Epithelial cell of prostate (primary cell): ENCODE data around the gene EPHA2.
"Not testable (repeated sequence)": the region's sequence is repeated elsewhere in the genome, so short reads cannot be mapped to it uniquely, and the experiment has no call there.

Experiments
- DNase-seq: peaks from one replicate; pipeline ENCODE4 v3.0.0-alpha.2; 2011; ENCODE audit warnings: low read depth, low spot score
- H3K27ac ChIP-seq: fragments of 450-650 bp; 2 replicates; pipeline ENCODE4 v1.5.1; 2017; ENCODE audit warnings: mild to moderate bottlenecking

Gene EPHA2

GRCh38 chr1:16155537-16156410 is at the start of gene EPHA2:
Gene EPHA2, minus strand, starts transcription at chr1:16156069. Its CDS starts 137 bp downstream, at chr1:16155932.
- H3K27ac ChIP-seq = peak within 1 kb of the TSS; percentile 99
- peak; percentile 64 for DNase-seq

GRCh38 chr1:16205334-16205671 is 49.4 kb upstream of the EPHA2 start:
- DNase-seq = no peak
- H3K27ac ChIP-seq = no peak overlapping the region

- H3K27ac ChIP-seq = no peak overlapping the region
- no peak for DNase-seq
These were observed 48.9 kb upstream of the EPHA2 start for GRCh38 chr1:16204634-16205333.

GRCh38 chr1:16204216-16204615 is 48.3 kb upstream of the EPHA2 start:
- no peak for DNase-seq
- H3K27ac ChIP-seq = no peak overlapping the region

GRCh38 chr1:16203550-16203949 is 47.7 kb upstream of the EPHA2 start:
- no peak for DNase-seq
- no peak overlapping the region for H3K27ac ChIP-seq

GRCh38 chr1:16202281-16203210 is 46.7 kb upstream of the EPHA2 start:
- no peak overlapping the region for H3K27ac ChIP-seq
- DNase-seq = no peak

- DNase-seq = no peak
- no peak overlapping the region for H3K27ac ChIP-seq
These were observed 43.8 kb upstream of the EPHA2 start for GRCh38 chr1:16199700-16200099.

GRCh38 chr1:16199157-16199501 is 43.3 kb upstream of the EPHA2 start:
- H3K27ac ChIP-seq = no peak overlapping the region
- DNase-seq = no peak

GRCh38 chr1:16198444-16199156 is 42.7 kb upstream of the EPHA2 start:
- no peak for DNase-seq
- H3K27ac ChIP-seq = no peak overlapping the region

GRCh38 chr1:16196874-16197273 is 41.0 kb upstream of the EPHA2 start:
- no peak for DNase-seq

GRCh38 chr1:16196139-16196538 is 40.3 kb upstream of the EPHA2 start:
- not testable (repeated sequence) for H3K27ac ChIP-seq, DNase-seq

More at GRCh38 chr1:16196874-16197273, 41.0 kb upstream of the EPHA2 start:
- H3K27ac ChIP-seq = no peak overlapping the region

- no peak for DNase-seq
- no peak overlapping the region for H3K27ac ChIP-seq
These were observed 39.6 kb upstream of the EPHA2 start for GRCh38 chr1:16195518-16195905.

- no peak overlapping the region for H3K27ac ChIP-seq
- DNase-seq = no peak
These were observed 36.2 kb upstream of the EPHA2 start for GRCh38 chr1:16191916-16192546.

GRCh38 chr1:16191309-16191708 is 35.4 kb upstream of the EPHA2 start:
- no peak overlapping the region for H3K27ac ChIP-seq
- DNase-seq = no peak

- no peak overlapping the region for H3K27ac ChIP-seq
- DNase-seq = no peak
These were observed 34.2 kb upstream of the EPHA2 start for GRCh38 chr1:16189921-16190621.

GRCh38 chr1:16189003-16189402 is 33.1 kb upstream of the EPHA2 start:
- DNase-seq = no peak
- H3K27ac ChIP-seq = peak overlapping the region; percentile 81

- H3K27ac ChIP-seq = peak overlapping the region; percentile 81
- DNase-seq = peak; percentile 70
These were observed 32.0 kb upstream of the EPHA2 start for GRCh38 chr1:16187748-16188401.

GRCh38 chr1:16186655-16187235 is 30.9 kb upstream of the EPHA2 start:
- peak overlapping the region; percentile 81 for H3K27ac ChIP-seq
- no peak for DNase-seq
